HL-60/S4 (cell line): ENCODE data around the gene RIMKLB.

ENCODE experiments used
- in situ Hi-C: fragments of 300-500 bp; cut with MboI; formaldehyde crosslinking; loops from 2 replicates; pipeline ENCODE4 v1.14.3; 2022; ENCODE audit warnings: low sequenced_read_pairs

RIMKLB gene

GRCh38 chr12:8697476-8698131, at the start of gene RIMKLB:
RIMKLB (plus strand) TSS chr12:8697991; CDS start chr12:8713867, 15,876 bp downstream.
- in situ Hi-C loops, result loop anchor here (25.0 kb wide), 1 partner anchor 165 kb away; no protein-coding TSS in a partner anchor

GRCh38 chr12:8648576-8649205, 49.1 kb upstream of the RIMKLB start:
- in situ Hi-C loops, result no loop called here

GRCh38 chr12:8655421-8655820, 42.4 kb upstream of the RIMKLB start:
- in situ Hi-C loops, result no loop called here

DNA sequence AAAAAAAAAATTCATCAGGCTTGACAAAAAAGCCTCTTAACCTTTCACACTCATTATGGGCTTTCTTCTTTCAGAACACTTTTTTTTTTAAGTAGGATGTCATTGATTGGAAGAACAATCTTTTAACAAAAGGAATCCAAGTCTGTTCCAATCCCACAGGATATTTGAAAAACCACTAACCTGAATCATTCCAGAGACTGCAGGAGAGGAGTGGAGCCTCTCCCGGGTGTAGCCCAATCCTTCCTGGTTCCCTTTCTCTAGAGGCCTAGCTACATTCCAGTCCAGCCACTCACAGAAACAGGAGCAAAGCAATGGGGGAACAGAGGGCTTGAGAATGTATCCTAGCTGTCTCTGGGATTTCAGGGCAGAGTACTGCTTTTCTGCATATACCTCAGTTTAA, 39.4 kb upstream of the RIMKLB start:
- in situ Hi-C loops, result no loop called here

GRCh38 chr12:8661016-8661415, 36.8 kb upstream of the RIMKLB start:
- in situ Hi-C loops, result no loop called here

- in situ Hi-C loops, result no loop called here
Measured at GRCh38 chr12:8661751-8662150, 36.0 kb upstream of the RIMKLB start.

- in situ Hi-C loops, result no loop called here
Measured at GRCh38 chr12:8662593-8662992, 35.2 kb upstream of the RIMKLB start, which contains the start of gene MFAP5. MFAP5 (minus strand) TSS chr12:8662826; CDS start chr12:8662104, 722 bp downstream.

GRCh38 chr12:8664228-8664913, 33.4 kb upstream of the RIMKLB start:
- in situ Hi-C loops, result no loop called here

- in situ Hi-C loops, result no loop called here
Measured at GRCh38 chr12:8665759-8666158, 32.0 kb upstream of the RIMKLB start.

DNA sequence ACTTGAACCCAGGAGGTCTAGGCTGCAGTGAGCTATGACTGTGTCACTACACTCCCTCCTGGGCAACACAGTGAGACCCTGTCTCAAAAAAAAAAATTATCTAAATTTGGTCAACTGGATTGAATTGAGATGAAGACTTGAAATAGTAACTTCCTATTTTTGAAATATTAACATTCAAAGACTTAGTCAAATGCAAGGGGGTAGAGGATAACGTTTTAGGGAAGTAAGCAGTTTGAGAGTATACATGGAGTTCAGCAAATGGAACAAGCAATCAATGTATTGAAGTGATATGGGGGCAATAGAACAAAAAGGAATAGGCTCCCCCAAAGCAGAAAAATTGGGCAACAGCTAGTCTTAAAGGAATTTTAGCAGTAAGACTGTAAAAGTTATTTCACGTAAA, 30.5 kb upstream of the RIMKLB start:
- in situ Hi-C loops, result no loop called here

DNA sequence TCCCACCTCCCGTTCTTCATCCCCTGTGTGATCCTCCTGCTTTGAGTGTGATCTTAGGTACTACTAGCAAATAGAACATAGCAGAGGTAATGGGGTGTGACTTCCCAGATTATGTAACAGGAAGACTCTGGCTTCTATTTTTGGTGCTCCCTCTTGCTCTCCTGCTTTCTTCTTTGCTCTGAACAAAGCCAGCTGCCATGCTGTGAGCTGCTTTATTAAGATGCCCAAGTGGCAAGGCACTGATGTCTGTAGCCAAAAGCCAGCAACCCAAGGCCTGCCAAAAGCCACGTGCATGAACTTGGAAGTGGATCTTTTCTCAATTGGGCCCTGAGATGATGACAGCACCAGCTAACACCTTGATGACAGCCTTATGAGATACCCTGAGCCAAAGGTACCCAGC, 29.4 kb upstream of the RIMKLB start:
- in situ Hi-C loops, result no loop called here

GRCh38 chr12:8672381-8672780, 25.4 kb upstream of the RIMKLB start:
- in situ Hi-C loops, result no loop called here

DNA sequence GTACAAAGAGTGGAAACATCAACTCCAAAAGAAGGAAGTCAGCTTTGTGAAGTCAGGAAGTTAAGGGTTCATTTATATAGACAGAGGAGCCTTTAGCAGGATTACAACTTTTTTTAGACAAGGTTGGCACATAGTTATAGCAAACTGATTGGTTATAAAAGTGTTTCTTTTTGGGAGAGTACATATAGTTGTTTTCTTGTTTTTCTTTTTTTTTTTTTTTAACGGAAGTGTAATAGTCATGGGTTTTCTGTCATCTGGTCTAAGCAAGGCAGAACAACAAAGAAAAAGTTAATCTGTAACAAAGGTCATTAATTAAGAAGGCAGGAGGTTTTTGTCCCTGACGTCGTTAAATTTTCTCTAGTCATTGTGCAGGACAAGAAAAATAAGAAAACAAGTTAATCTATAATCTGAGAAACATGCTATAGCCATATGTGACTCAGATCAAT, 22.2 kb upstream of the RIMKLB start:
- in situ Hi-C loops, result loop anchor here (25.0 kb wide), 1 partner anchor 187 kb away; no protein-coding TSS in a partner anchor

DNA sequence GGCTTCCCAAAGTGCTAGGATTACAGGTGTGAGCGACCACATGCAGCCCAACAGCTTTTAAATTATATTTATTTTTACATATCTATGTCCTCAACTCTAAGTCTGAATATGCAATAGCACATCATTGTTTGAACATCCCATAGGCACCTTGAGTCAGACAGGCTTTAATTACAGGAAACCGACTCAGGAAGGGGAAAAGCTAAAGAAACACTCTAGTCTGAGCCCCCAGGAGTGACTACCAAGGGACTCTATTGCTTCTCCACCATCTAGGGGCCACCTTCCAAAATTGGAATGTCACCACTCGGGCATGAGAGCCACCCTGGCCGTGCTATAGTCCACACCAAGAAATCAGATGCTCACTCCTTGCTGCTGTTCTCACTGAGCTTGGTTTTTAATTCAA, 21.1 kb upstream of the RIMKLB start:
- in situ Hi-C loops, result loop anchor here (25.0 kb wide), 1 partner anchor 186 kb away; no protein-coding TSS in a partner anchor

DNA sequence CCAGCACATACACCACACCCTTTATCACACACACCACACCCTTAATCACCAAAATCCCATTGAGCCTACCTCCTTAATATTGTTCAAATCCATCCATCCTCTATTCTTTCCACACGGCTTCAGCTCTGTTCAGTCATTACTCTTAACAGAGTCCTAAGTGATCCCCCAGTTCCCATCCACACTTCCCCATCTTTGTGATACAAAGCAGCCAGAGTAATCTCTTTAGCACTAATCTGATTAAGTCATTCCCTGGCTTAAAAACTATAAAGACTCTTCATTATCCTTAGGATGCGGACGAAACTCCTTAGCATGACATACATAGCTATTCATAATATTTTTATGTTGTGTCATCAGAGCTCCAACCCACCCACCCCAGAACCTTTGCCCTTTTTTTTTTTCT, 20.4 kb upstream of the RIMKLB start:
- in situ Hi-C loops, result loop anchor here (25.0 kb wide), 1 partner anchor 185 kb away; no protein-coding TSS in a partner anchor

DNA sequence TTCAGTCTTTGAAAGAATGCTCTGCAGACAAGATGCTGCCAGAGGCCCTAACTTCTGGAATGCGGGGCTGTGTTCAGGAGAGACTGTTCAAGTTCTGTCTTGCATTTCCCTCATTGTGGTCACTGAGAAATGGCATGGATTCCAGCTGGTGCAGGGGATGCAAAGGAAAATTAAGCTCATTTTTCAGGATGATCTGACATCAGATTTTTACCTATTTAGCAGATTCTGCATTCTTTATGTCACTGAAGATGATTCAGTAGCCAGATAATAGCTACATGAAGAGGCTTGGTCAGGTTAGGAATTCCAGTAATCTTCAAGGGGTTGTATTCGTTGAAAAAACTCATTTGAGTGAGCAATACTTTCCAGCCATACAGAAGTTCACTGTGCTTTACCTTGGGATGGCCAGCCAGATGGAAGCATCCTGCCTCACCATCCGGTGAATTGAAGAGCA, 19.1 kb upstream of the RIMKLB start:
- in situ Hi-C loops, result loop anchor here (25.0 kb wide), 1 partner anchor 184 kb away; no protein-coding TSS in a partner anchor

DNA sequence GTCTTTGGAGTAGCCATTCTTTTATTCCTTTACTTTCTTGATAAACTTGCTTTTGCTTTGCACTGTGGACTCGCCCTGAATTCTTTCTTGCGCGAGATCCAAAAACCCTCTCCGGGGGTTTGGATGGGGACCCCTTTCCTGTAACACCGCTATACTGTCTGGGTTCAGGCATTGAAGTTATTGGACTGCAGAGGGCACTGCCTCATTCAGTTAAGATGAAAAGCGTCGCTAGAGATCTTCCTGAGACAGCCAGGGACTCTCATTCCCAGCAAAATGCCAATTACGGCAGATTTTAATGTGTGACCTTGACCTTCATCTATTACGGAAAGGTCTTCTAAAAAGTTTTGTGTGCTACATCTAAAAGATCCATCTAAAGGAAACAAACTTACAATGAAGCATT, 17.3 kb upstream of the RIMKLB start:
- in situ Hi-C loops, result loop anchor here (10.0 to 25.0 kb wide), 2 partner anchors 182 to 364 kb away; no protein-coding TSS in a partner anchor

DNA sequence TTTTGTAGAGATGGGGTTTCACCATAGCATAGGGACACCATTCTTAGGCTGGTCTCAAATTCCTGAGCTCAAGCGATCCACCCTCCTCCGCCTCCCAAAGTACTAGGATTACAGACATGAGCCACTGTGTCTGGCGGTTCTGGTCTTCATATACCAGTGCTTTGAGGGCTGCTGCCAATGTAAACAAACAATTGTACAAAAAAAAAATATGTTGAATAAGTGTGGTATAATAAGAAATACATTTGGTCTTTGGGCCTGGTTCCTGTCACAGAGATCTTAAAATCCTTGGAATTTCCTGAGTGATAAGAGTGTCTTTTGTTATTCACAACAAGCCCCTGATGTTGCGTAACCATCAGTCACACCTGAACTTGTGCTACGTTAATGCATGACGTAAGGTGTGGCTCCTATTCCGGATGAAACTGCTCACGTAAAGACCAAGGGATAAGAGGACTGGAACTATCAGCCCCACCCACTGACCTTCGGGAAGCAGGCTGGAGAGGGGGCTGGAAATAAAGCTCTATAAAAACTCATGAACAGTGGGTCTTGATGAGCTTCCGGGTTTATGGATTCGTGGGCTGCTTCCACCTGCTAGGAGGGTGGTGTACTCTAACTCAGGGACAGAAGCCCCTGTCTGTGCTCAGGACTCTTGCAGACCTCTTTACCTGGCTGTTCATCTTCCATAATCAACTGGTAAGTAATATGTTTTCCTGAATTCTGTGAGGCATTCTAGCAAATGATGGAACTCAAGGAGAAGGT, 16.5 kb upstream of the RIMKLB start:
- in situ Hi-C loops, result loop anchor here (10.0 to 25.0 kb wide), 2 partner anchors 181 to 363 kb away; no protein-coding TSS in a partner anchor

DNA sequence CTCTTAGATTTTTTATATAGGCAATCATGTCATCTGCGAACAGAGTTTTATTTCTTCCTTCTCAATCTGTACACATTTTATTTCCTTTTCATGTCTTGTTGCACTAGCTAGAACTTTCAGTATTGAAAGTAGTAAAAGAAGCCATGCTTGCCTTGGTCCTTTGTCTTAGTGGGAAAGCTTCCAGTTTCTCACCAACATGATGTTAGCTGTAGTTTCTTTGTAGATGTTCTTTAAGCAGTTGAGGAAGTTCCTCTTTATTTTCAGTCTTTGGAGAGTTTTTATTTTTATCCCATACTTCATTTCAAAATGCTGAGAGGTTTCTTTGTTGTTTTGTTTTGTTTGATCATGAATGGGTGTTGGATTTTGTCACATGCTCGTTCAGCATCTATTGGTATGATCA, 12.7 kb upstream of the RIMKLB start:
- in situ Hi-C loops, result loop anchor here (10.0 to 25.0 kb wide), 2 partner anchors 177 to 360 kb away; no protein-coding TSS in a partner anchor

GRCh38 chr12:8687846-8688601, 9.8 kb upstream of the RIMKLB start:
- in situ Hi-C loops, result loop anchor here (10.0 to 25.0 kb wide), 2 partner anchors 174 to 357 kb away; no protein-coding TSS in a partner anchor
